GM12801 (cell line): Measurements from ENCODE around the gene RAD54L.

ENCODE experiments used
- TF ChIP-seq, protein P1 (sequence below): IDR thresholded peaks from one replicate; pipeline ENCODE4 v1.5.1; 2011; ENCODE audit warnings: control low read depth; ENCODE audit not compliant: insufficient read length; ENCODE audit errors: extremely low read depth

Gene RAD54L

DNA sequence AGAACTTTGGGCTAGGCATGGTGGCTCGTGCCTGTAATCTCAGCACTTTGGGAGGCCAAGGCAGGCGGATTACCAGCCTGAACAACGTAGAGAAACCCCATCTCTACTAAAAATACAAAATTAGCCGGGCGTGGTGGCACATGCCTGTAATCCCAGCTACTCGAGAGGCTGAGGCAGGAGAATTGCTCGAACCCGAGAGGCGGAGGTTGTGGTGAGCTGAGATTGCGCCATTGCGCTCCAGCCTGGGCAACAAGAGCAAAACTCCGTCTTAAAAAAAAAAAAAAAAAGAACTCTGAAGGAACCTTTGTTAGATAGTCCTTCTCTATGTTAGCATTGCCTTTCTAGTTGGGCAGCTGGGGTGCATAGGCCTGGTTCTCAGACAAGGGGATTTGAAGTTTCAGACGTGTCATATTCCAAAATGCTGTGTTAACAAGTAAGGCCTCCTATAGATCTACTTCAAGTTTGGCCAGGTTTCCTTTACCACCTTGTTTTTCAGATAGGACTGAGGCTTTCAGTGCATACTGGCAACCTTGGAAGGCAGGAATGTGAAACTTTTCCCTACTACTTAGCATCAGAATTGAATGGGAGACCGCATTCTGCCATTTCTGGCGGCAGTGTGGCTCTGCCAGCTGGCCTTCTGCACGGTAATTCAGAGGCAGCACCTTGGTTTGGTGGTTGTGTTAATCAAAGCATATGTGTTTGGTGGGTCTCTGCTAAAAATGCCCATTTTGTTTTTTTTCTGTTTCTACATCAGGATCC lies 62.0 kb downstream of the RAD54L start:
- TF ChIP-seq, protein P1, sequence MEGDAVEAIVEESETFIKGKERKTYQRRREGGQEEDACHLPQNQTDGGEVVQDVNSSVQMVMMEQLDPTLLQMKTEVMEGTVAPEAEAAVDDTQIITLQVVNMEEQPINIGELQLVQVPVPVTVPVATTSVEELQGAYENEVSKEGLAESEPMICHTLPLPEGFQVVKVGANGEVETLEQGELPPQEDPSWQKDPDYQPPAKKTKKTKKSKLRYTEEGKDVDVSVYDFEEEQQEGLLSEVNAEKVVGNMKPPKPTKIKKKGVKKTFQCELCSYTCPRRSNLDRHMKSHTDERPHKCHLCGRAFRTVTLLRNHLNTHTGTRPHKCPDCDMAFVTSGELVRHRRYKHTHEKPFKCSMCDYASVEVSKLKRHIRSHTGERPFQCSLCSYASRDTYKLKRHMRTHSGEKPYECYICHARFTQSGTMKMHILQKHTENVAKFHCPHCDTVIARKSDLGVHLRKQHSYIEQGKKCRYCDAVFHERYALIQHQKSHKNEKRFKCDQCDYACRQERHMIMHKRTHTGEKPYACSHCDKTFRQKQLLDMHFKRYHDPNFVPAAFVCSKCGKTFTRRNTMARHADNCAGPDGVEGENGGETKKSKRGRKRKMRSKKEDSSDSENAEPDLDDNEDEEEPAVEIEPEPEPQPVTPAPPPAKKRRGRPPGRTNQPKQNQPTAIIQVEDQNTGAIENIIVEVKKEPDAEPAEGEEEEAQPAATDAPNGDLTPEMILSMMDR, result no peak

GRCh38 chr1:46310321-46310720 lies 62.8 kb downstream of the RAD54L start:
- TF ChIP-seq, protein P1, result no peak

GRCh38 chr1:46315669-46316403 lies 68.3 kb downstream of the RAD54L start:
- TF ChIP-seq, protein P1, result no peak

DNA sequence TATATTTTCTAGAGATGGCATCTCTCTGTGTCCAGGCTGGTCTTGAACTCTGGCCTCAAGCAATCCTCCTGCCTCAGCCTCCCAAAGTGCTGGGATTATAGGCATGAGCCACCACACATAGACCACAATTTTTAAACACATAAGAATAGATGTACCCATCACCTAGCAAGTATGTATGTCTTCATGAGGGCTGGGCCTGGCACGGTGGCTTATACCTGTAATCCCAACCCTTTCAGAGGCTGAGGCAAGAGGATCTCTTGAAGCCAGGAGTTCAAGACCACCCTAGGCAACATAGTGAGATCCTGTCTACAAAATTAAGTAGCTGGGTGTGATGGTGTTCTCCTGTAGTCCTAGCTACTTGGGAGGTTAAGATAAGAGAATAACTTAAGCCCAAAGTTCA lies 69.8 kb downstream of the RAD54L start:
- TF ChIP-seq, protein P1, result no peak
